ENCODE data around the gene NUDC.

Gene NUDC

GRCh38 chr1:26994020-26994786 is 72.7 kb downstream of the NUDC start:
- DNase-seq: no peak

DNA sequence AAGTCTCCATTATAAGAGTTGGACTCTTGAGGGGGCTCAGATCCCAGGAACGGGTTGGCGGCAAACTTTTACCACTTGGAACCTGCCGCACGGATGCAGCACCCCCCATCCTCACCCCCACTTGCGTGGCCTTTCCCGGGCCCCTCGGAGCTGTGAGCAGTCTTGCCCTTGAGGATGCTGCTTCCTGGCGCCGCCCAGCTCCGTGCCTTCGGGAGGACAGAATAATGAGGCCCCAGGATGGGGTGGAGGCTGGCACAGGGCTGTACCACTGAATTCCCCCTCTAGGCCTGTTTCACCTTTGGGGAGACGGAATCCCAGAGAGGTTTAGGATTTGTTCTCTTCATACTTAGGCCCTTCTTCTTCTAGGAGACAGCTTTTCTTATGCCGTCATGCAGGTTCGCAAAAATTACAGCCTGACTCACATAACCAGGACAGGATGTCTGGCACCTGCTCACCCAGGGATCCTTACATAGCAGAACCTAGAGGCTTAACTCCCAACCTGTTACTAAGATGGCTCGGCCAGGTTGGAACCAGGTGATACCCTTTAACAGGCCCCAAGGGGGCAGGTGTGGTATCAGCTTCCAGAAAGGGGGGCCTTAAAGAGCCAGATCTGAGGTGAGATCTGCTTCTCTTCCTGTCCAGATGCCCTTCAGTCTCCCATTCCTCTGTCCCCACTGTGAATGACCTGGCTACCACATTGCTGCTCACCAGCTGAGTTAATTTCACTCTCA is 73.4 kb downstream of the NUDC start:
- DNase-seq: no peak

DNA sequence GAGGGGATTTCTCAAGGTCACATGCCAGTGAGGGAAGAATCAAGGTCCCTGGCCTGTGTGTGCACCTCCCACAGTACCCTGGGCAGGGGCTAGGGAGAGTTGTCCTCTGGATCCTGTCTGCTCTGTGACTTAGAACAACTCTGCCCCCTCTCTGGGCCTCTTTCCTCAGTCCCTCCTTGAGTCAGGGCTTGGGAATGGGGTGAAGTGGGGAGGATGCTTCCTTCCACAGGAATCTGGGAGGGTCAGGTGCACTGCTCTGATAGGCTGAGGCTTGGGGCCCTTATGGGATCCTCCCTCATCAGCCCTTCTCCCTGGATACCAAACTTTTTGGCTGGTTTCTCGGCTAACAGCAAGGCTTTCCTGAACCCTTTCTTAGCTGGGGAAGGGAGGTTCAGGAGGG is 74.5 kb downstream of the NUDC start:
- DNase-seq: no peak

Measured in CD4-positive, alpha-beta T cell treated with Interleukin-15 for 1 hour (primary cell).